ENCODE data around the gene MGME1. TPM values are rescaled to one million over a fixed set of nuclear protein-coding genes. Genes with fewer than 3 reads are reported as not detected.

MGME1 gene
- total RNA-seq, 1 experiment from 2014 or later = 42.8 TPM

- Histone ChIP-seq H3K79me2 (ENCODE audit: low read depth) (no peaks in the 10 kb centered on the region), H3K4me2 (no peak overlapping the region), H3K4me3 (no peak overlapping the region), H3K4me1 (replicated peaks; ENCODE audit: insufficient read depth) (no peaks in the 10 kb centered on the region), H2AFZ (no peak overlapping the region), H3K9me3 (ENCODE audit: insufficient read depth, low read depth) (no peaks in the 10 kb centered on the region), H3K27ac (no peak overlapping the region), H3F3A (ENCODE audit: insufficient read depth, low read depth) (no peaks in the 10 kb centered on the region; the same call in 1 of the 2 replicates), H3K36me3 (ENCODE audit: low read depth) (no peaks in the 10 kb centered on the region), H4K20me1 (ENCODE audit: insufficient read depth) (no peaks in the 10 kb centered on the region), H3K27me3 (ENCODE audit: insufficient read depth, low read depth) (no peaks in the 10 kb centered on the region), H3K9me2 (ENCODE audit: insufficient read depth) (no peaks in the 10 kb centered on the region)
- ChIA-PET POLR2A (ENCODE audit: unreplicated experiment) (no interaction called here), CTCF (no interaction called here)
- no peak for DNase-seq
- BruUV-seq (replicated peaks) = no TSS peak
- TF ChIP-seq EZH2 (IDR thresholded peaks at IDR 0.05; ENCODE audit: low read depth) (no peak), CTCF (conservative IDR thresholded peaks at IDR 0.05) (no peak)
- intact Hi-C loops (cut with micrococcal nuclease; ENCODE audit: unreplicated experiment) = no loop called here
Observed at GRCh38 chr20:17928633-17929311, 40.0 kb upstream of the MGME1 start.

GRCh38 chr20:17931513-17931912 lies 37.3 kb upstream of the MGME1 start:
- no peaks in the 10 kb centered on the region for H3K27me3 ChIP-seq (ENCODE audit: insufficient read depth, low read depth)
- no peaks in the 10 kb centered on the region for H3K4me1 ChIP-seq (replicated peaks; ENCODE audit: insufficient read depth)
- H3K9me2 ChIP-seq (ENCODE audit: insufficient read depth) = no peaks in the 10 kb centered on the region
- intact Hi-C loops (cut with micrococcal nuclease; ENCODE audit: unreplicated experiment) = no loop called here
- no TSS peak for BruUV-seq (replicated peaks)
- H3F3A ChIP-seq (ENCODE audit: insufficient read depth, low read depth) = no peaks in the 10 kb centered on the region; the same call in 1 of the 2 replicates
- H3K36me3 ChIP-seq (ENCODE audit: low read depth) = no peaks in the 10 kb centered on the region
- no peak for TF ChIP-seq EZH2 (IDR thresholded peaks at IDR 0.05; ENCODE audit: low read depth)
- TF ChIP-seq CTCF (conservative IDR thresholded peaks at IDR 0.05) = no peak
- no peak for DNase-seq
- no peak overlapping the region for H3K4me3 ChIP-seq
- ChIA-PET CTCF (interaction anchor here (0.6 kb wide), 1 partner anchor 388 kb away, joined by 3 read pairs; no protein-coding TSS in a partner anchor), POLR2A (ENCODE audit: unreplicated experiment) (no interaction called here)
- no peak overlapping the region for H2AFZ ChIP-seq
- H3K4me2 ChIP-seq = no peak overlapping the region
- no peaks in the 10 kb centered on the region for H3K9me3 ChIP-seq (ENCODE audit: insufficient read depth, low read depth)
- H3K27ac ChIP-seq = no peak overlapping the region
- no peaks in the 10 kb centered on the region for H3K79me2 ChIP-seq (ENCODE audit: low read depth)
- no peaks in the 10 kb centered on the region for H4K20me1 ChIP-seq (ENCODE audit: insufficient read depth)

GRCh38 chr20:17932396-17932795 lies 36.4 kb upstream of the MGME1 start:
- POLR2A ChIA-PET (ENCODE audit: unreplicated experiment) = no interaction called here
- no peaks in the 10 kb centered on the region for H3K36me3 ChIP-seq (ENCODE audit: low read depth)
- CTCF ChIA-PET = no interaction called here
- no peaks in the 10 kb centered on the region for H3K9me3 ChIP-seq (ENCODE audit: insufficient read depth, low read depth)
- H3K79me2 ChIP-seq (ENCODE audit: low read depth) = no peaks in the 10 kb centered on the region
- H3F3A ChIP-seq (ENCODE audit: insufficient read depth, low read depth) = no peaks in the 10 kb centered on the region; the same call in 1 of the 2 replicates
- no peaks in the 10 kb centered on the region for H3K4me1 ChIP-seq (replicated peaks; ENCODE audit: insufficient read depth)
- intact Hi-C loops (cut with micrococcal nuclease; ENCODE audit: unreplicated experiment) = no loop called here
- H3K4me3 ChIP-seq = no peak overlapping the region
- no peak overlapping the region for H3K27ac ChIP-seq
- DNase-seq = no peak
- no peak overlapping the region for H3K4me2 ChIP-seq
- H4K20me1 ChIP-seq (ENCODE audit: insufficient read depth) = no peaks in the 10 kb centered on the region
- TF ChIP-seq EZH2 (IDR thresholded peaks at IDR 0.05; ENCODE audit: low read depth) (no peak), CTCF (conservative IDR thresholded peaks at IDR 0.05) (no peak)
- no peak overlapping the region for H2AFZ ChIP-seq
- BruUV-seq (replicated peaks) = no TSS peak
- H3K27me3 ChIP-seq (ENCODE audit: insufficient read depth, low read depth) = no peaks in the 10 kb centered on the region
- H3K9me2 ChIP-seq (ENCODE audit: insufficient read depth) = no peaks in the 10 kb centered on the region
